GM19452 (cell line): ENCODE measurements around the gene SPSB2.

Experiments used
- ATAC-seq: cut with Tn5 transposase; IDR thresholded peaks from one replicate; pipeline ENCODE4 v1.9.1; 2021; ENCODE audit not compliant: unreplicated experiment

SPSB2 gene

GRCh38 chr12:6833189-6833890 is 39.8 kb downstream of the SPSB2 start:
- no peak for ATAC-seq

- no peak for ATAC-seq
Measured at GRCh38 chr12:6832125-6832524, 41.0 kb downstream of the SPSB2 start.

- ATAC-seq = no peak
Measured at GRCh38 chr12:6831450-6831995, 41.6 kb downstream of the SPSB2 start.

GRCh38 chr12:6830999-6831398 is 42.1 kb downstream of the SPSB2 start:
- no peak for ATAC-seq

- ATAC-seq = no peak
Measured at GRCh38 chr12:6830286-6830890, 42.7 kb downstream of the SPSB2 start.

- no peak for ATAC-seq
Measured at GRCh38 chr12:6829536-6830220, 43.4 kb downstream of the SPSB2 start.

GRCh38 chr12:6828781-6829535 is 44.1 kb downstream of the SPSB2 start:
- ATAC-seq = no peak

GRCh38 chr12:6827982-6828780 is 44.9 kb downstream of the SPSB2 start, which contains the start of gene P3H3:
Gene P3H3, plus strand, starts transcription at chr12:6828407. Its CDS starts 34 bp downstream, at chr12:6828441.
- ATAC-seq = no peak

GRCh38 chr12:6827437-6827911 is 45.6 kb downstream of the SPSB2 start:
- ATAC-seq = no peak

GRCh38 chr12:6826734-6827436 is 46.2 kb downstream of the SPSB2 start:
- no peak for ATAC-seq

- ATAC-seq = no peak
Measured at GRCh38 chr12:6826125-6826733, 46.9 kb downstream of the SPSB2 start.

- no peak for ATAC-seq
Measured at GRCh38 chr12:6825398-6826124, 47.5 kb downstream of the SPSB2 start.

- no peak for ATAC-seq
Measured at GRCh38 chr12:6824901-6825381, 48.2 kb downstream of the SPSB2 start.

GRCh38 chr12:6824085-6824775 is 48.9 kb downstream of the SPSB2 start:
- ATAC-seq = no peak

- no peak for ATAC-seq
Measured at GRCh38 chr12:6823182-6824084, 49.7 kb downstream of the SPSB2 start.

- no peak for ATAC-seq
Measured at GRCh38 chr12:6822426-6823135, 50.5 kb downstream of the SPSB2 start.
